RWPE2 (cell line): ENCODE measurements around the gene KIF20A.

Experiments
- ATAC-seq: fragments of 200-7000 bp; cut with Tn5 transposase; 3 replicates; pipeline ENCODE4 v1.9.1; 2021; ENCODE audit warnings: low read depth
- DNase-seq: peaks from one replicate; pipeline ENCODE4 v3.0.0-alpha.2; 2020; ENCODE audit warnings: low spot score
- H3K27ac ChIP-seq: fragments of 450-650 bp; 2 replicates; pipeline ENCODE4 v1.5.1; 2017; ENCODE audit warnings: mild to moderate bottlenecking; ENCODE audit not compliant: poor library complexity, severe bottlenecking
- H3K27me3 ChIP-seq: fragments of 250-450 bp; sonication (Bioruptor Pico); 2 replicates; pipeline ENCODE4 v1.5.1; 2021; ENCODE audit warnings: mild to moderate bottlenecking, moderate library complexity; ENCODE audit not compliant: insufficient read depth, poor library complexity, severe bottlenecking
- H3K36me3 ChIP-seq: fragments of 250-450 bp; sonication (Bioruptor Pico); 2 replicates; pipeline ENCODE4 v1.5.1; 2020; ENCODE audit warnings: low read depth, mild to moderate bottlenecking, moderate library complexity
- H3K4me1 ChIP-seq: fragments of 250-450 bp; sonication (Bioruptor Pico); 2 replicates; pipeline ENCODE4 v1.5.1; 2021; ENCODE audit warnings: mild to moderate bottlenecking, moderate library complexity; ENCODE audit not compliant: insufficient read depth, poor library complexity, severe bottlenecking
- H3K4me3 ChIP-seq: fragments of 250-450 bp; sonication (Bioruptor Pico); 2 replicates; pipeline ENCODE4 v1.5.1; 2021; ENCODE audit warnings: mild to moderate bottlenecking, moderate library complexity; ENCODE audit not compliant: severe bottlenecking
- H3K9me3 ChIP-seq: fragments of 250-450 bp; sonication (Bioruptor Pico); 2 replicates; pipeline ENCODE4 v1.5.1; 2021; ENCODE audit warnings: mild to moderate bottlenecking, moderate library complexity; ENCODE audit not compliant: severe bottlenecking
- CTCF ChIP-seq: fragments of 450-650 bp; IDR thresholded peaks from one replicate; pipeline ENCODE4 v1.5.1; 2017; ENCODE audit warnings: mild to moderate bottlenecking, moderate library complexity; ENCODE audit not compliant: poor library complexity, severe bottlenecking

The KIF20A gene

GRCh38 chr5:138157626-138158025, 21.3 kb upstream of the KIF20A start:
- H3K4me1 ChIP-seq: no peaks in the 10 kb centered on the region
- no peak overlapping the region for H3K4me3 ChIP-seq
- DNase-seq: no peak
- H3K27ac ChIP-seq: no peak overlapping the region
- H3K9me3 ChIP-seq: no peaks in the 10 kb centered on the region
- H3K27me3 ChIP-seq: no peaks in the 10 kb centered on the region
- H3K36me3 ChIP-seq: peaks cover 63% of the 10 kb centered on the region
- no peak for TF ChIP-seq CTCF
- no peak for ATAC-seq

DNA sequence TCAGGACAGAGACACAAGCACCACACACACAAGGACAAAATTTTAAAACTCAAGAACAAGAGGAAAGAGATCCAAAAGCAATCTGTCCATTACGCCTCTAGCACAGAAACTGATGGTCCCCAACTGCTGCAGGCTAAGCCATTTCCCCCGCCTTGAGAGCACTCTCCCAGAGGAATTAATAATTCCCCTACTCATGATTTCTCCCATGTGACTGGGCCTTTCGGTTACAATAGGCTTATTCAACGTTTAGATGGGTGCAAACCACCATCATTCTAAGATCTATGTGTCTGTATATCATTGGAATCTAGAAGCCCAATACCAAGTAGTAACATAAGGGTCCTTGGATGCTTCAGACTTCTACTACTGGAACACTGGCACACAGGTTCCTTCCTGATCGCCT, 19.2 kb upstream of the KIF20A start:
- H3K4me1 ChIP-seq: no peaks in the 10 kb centered on the region
- no peak overlapping the region for H3K27ac ChIP-seq
- no peaks in the 10 kb centered on the region for H3K9me3 ChIP-seq
- no peak overlapping the region for H3K4me3 ChIP-seq
- no peaks in the 10 kb centered on the region for H3K27me3 ChIP-seq
- H3K36me3 ChIP-seq: peaks cover 83% of the 10 kb centered on the region
- DNase-seq: no peak
- no peak for ATAC-seq
- no peak for TF ChIP-seq CTCF

DNA sequence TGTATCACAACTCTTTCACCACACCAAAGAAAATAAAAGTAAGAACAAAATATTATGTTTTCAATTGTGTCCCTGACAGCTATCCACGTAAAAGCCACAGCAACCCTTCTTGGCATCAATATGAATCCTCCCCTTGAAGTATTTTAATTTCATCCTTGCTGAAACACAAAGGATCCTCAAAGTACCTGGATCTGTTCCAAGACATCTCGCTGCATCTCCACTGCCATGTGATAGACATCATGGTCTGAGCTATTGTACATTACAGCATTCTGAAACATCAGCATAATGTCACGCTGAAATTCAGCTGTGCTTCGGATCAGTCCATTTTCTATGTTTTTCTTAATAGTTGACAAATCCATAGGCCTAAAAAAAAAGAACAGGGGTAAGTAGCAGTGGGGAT, 18.2 kb upstream of the KIF20A start:
- Histone ChIP-seq H3K27ac (no peak overlapping the region), H3K4me3 (no peak overlapping the region), H3K9me3 (no peaks in the 10 kb centered on the region), H3K27me3 (no peaks in the 10 kb centered on the region), H3K4me1 (no peaks in the 10 kb centered on the region), H3K36me3 (peaks cover 94% of the 10 kb centered on the region)
- DNase-seq (no peak), ATAC-seq (no peak)
- TF ChIP-seq CTCF: no peak

GRCh38 chr5:138163721-138164120, 15.2 kb upstream of the KIF20A start:
- no peak overlapping the region for H3K27ac ChIP-seq
- no peak overlapping the region for H3K4me3 ChIP-seq
- peaks cover 100% of the 10 kb centered on the region for H3K36me3 ChIP-seq
- TF ChIP-seq CTCF: no peak
- DNase-seq: no peak
- ATAC-seq: no peak
- no peaks in the 10 kb centered on the region for H3K27me3 ChIP-seq
- H3K4me1 ChIP-seq: no peaks in the 10 kb centered on the region
- no peaks in the 10 kb centered on the region for H3K9me3 ChIP-seq

DNA sequence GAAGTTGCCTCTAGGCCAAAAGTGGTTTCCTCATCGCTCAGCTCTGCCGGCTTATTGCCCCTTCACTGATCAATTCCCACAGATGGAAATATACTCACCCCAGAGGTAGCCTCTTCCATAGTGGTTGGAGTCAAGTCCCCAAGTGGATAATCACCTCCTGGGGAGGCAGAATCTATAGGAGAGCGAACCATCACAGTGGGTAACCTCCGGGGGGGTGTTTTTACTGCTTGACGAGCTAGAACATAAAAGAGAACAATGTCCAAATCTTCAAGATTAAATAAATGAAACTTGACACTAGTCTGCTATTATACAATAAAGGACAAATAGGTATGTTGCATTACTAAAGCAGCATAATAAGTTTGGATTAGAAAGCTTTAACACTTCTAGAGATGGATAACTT, 9.8 kb upstream of the KIF20A start:
- TF ChIP-seq CTCF: no peak
- Histone ChIP-seq H3K9me3 (no peaks in the 10 kb centered on the region), H3K27me3 (no peaks in the 10 kb centered on the region), H3K36me3 (peaks cover 98% of the 10 kb centered on the region), H3K4me1 (no peaks in the 10 kb centered on the region), H3K27ac (no peak overlapping the region), H3K4me3 (no peak overlapping the region)
- no peak for DNase-seq
- ATAC-seq: no peak
